Measurements from ENCODE around the gene SERPING1.

Gene SERPING1

GRCh38 chr11:57597916-57598830 lies 688 bp downstream of the SERPING1 start:
- DNase-seq, result no peak

- DNase-seq, result no peak
These were observed 1.3 kb downstream of the SERPING1 start for GRCh38 chr11:57598831-57599155.

DNA sequence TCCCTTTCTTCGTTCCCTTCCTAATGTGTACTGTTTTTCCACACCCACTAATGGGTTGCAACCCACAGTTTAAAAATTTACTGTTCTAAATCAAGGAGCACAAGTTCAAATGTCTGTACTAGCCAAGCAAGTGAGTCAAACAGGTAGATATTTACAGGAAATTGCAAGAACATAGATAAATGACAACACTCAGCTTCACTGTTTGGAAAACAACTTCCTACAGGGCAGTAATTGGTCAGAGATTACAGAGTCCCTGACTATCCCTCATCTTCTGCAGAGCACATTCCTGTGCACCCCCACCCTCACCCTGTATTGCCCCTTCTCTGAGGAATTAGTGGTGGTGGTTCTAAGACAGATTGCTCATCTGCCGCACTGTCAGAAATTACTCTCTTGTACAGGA lies 1.9 kb downstream of the SERPING1 start:
- no peak for DNase-seq

DNA sequence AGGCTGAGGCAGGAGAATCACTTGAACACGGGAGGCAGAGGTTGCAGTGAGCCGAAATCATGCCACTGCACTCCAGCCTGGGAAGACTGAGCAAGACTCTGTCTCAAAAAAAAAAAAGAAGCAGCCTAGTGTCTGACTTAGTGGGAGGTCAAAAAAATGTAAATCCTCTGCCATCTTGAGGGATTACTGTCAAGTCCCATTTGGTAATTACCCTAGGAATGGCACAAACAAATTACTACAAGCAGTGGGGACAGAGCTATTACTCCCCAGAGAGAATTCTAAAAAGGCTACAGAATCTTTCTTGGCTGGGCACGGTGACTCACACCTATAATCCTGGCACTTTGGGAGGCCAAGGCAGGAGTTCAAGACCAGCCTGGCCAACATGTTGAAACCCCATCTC lies 3.8 kb downstream of the SERPING1 start:
- no peak for DNase-seq

DNA sequence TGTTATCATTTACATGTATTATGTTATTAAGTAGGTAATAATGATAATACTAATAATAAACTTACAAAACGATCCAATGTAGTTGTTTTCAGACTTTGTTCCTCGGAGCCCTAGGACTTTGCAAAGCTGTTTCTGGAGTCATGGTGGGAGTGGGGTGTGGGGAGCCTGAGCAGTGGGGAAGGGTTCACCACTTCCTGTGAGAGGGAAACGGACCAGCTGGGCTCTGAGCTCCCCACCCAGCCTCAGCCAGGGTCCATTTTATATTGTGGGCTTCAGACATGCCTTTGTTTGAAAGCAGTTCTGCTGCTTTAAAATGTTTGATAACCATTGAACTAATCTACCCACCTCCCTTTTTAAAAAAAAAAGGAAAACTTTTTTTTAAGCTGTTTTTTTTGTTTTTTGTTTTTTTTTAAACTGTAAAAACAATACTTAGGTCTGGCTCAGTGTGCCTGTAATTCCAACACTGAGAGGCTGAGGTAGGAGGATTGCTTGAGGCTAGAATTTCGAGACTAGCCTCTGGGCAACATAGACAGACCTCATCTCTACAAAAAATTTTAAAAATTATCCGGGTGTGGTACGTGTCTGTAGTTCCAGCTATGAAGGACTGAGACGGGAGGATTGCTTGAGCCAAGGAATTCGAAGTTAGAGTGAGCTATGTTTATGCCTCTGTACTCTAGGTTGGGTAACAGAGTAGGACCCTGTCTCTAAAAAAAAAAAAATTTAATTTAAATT lies 7.0 kb downstream of the SERPING1 start:
- no peak for DNase-seq

- DNase-seq, result no peak
These were observed 7.5 kb downstream of the SERPING1 start for GRCh38 chr11:57605028-57605420.

DNA sequence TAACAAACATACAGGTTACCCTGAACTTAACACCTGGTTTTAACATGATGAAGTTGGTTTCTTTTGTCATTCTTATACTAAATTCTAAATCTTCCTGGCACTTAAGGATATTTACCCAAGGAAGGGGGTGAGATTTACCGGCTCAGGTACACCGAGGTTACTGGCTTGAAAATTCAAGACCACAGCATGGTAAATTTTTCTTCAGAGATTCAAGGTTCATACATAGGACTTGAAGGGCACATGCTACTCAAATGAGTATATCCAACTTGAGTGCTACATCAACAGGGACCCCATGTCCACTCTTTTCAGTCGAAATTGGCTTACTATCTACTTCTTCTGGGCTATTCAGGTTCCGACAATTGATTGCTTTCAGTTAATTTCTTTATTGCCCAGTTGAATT lies 12.7 kb downstream of the SERPING1 start:
- no peak for DNase-seq

DNA sequence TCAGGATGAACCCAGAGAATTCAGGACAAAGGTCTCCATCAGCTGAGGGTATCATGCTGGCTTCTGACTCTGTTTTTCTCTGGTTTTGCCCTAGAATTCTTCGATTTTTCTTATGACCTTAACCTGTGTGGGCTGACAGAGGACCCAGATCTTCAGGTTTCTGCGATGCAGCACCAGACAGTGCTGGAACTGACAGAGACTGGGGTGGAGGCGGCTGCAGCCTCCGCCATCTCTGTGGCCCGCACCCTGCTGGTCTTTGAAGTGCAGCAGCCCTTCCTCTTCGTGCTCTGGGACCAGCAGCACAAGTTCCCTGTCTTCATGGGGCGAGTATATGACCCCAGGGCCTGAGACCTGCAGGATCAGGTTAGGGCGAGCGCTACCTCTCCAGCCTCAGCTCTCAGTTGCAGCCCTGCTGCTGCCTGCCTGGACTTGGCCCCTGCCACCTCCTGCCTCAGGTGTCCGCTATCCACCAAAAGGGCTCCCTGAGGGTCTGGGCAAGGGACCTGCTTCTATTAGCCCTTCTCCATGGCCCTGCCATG lies 16.8 kb downstream of the SERPING1 start:
- no peak for DNase-seq

GRCh38 chr11:57615308-57615707 lies 17.8 kb downstream of the SERPING1 start:
- DNase-seq, result no peak

GRCh38 chr11:57616595-57616994 lies 19.1 kb downstream of the SERPING1 start:
- DNase-seq, result no peak

GRCh38 chr11:57618438-57618837 lies 21.0 kb downstream of the SERPING1 start:
- DNase-seq, result no peak

GRCh38 chr11:57619331-57619730 lies 21.8 kb downstream of the SERPING1 start:
- no peak for DNase-seq

DNA sequence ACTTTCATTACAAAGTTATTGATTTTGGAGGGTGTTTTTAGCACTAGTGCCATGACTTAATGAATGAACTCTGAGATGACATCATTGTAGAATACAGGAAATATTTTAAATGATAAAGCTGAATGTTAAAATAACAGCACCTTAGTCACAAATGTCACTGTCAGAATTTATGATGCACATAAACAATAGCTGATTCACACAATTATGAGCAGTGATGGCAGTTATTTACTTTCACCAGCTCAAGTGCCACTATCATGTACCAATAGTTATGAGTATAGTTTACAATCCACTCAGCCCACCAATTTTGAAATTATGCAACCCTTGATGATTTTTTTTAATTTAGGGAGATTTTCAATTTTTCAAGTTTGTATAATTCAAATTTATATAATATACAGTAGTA lies 23.0 kb downstream of the SERPING1 start:
- no peak for DNase-seq

DNA sequence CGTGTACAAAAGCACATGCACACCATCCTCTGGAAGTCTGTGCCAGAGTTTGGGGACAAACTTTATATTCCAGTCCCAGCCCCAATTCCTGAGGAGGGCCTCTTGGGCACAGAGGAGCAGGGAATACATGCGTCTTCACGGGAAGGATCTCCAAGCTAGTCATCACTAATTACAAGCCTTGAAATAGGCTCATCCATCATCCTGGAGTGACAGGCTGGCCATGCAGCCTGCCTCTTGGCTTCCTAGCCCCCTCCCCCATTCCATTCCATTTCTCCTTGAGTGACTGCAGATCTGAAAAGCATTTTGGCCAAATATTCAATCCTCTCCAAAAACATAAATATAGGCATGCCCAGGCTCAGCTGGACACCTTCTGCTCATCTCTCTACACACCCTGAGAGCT lies 24.8 kb downstream of the SERPING1 start:
- no peak for DNase-seq

GRCh38 chr11:57624864-57625263 lies 27.4 kb downstream of the SERPING1 start:
- DNase-seq, result no peak

- no peak for DNase-seq
These were observed 29.4 kb downstream of the SERPING1 start for GRCh38 chr11:57626895-57627294.

DNA sequence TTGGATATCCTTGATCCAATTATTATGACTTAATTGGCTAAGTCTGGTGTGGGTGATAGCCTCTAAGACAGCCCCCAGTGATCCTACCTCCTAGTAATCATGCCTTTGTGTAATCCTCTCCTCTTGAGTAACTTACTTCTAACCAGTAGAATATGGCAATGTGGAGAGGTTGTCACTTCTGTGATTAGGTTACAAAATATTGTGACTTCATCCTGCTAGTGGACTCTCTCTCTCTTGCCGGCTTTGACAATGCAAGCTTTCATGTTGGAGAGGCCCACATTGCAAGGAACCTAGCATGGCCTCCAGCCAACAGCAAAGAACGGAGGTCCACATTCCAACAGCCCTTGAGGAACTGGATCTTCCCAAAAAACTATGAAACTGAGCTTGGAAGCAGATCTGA lies 32.7 kb downstream of the SERPING1 start:
- no peak for DNase-seq

DNA sequence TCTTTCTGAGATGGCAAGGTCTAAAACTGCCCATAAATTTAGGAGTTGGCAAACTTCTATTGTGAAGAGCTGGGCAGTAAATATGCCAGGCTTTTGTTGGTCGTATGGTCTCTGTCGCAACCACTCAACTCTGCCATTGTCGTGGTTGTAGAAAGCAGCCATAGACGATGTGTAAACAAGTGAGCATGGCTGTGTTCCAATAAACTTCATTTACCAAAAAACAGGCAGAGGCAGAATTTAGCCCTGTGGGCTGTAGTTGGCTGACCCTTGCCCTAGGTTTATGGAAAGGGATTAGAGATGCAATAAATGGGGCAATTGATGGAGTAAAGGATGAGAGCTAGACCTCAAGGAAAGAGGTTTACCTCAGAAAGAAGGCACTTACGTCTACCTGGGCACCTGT lies 34.6 kb downstream of the SERPING1 start:
- no peak for DNase-seq

GRCh38 chr11:57633394-57634070 lies 36.0 kb downstream of the SERPING1 start:
- no peak for DNase-seq

- no peak for DNase-seq
These were observed 36.8 kb downstream of the SERPING1 start for GRCh38 chr11:57634311-57634710.

- no peak for DNase-seq
These were observed 37.8 kb downstream of the SERPING1 start for GRCh38 chr11:57635246-57635645.

GRCh38 chr11:57637626-57638004 lies 40.1 kb downstream of the SERPING1 start:
- no peak for DNase-seq

DNA sequence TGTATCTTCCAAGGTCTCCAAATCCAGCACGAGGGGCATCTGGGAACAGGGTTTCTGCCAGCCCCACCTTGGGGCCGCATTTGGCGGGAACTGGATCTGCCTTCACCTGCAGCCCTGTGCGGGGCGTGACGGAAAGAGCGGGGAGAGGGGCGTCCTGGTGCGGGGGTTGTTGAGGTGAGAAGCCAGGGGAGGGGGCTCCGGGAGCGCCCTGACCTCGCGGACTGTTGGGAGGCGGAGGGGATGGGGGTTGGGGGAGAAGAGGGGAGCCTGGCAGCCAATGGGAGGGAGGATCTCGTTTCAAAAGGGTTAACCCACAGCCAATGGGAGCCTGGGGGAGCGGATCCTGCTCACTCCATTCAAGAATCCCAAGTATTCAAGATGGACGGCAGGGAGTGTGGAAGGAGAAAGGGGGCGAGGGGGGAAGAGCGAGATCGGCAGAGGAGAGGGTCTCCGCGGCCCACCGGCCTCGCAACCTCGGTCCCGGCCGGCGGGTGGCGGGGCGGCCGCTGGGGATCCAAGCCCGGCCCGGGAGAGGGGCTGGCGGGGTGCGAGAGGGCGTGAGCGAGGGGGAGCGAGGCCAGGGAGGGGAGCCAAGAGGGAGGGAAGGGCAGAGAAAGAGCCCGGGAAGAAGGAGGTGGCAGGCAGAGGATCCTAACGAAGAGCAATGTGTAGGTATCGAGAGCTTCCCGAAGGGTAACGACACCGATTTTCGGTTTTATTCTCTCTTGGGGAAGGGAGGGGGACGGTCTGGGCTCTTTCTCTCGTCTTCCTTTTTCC lies 40.7 kb downstream of the SERPING1 start:
- peak; percentile 46 for DNase-seq

All from DMS153 (cell line).